HepG2 (cell line): ENCODE results near the gene MAP2K7. TPM values are rescaled to one million over a fixed set of nuclear protein-coding genes. Genes with fewer than 3 reads are reported as not detected.
A peak's percentile ranks its signal among the peaks of the same experiment; 100 is the strongest.

ENCODE experiments used
- FOXK2 ChIP-seq: fragments of 450-650 bp; IDR thresholded peaks from 2 replicates; pipeline ENCODE4 v1.6.1; 2016
- HMGA1 ChIP-seq: sonication (generic); formaldehyde crosslinking; conservative IDR thresholded peaks from 2 replicates; pipeline ENCODE4 v1.4.0; 2020; ENCODE audit warnings: missing genetic modification reagents
- KAT8 ChIP-seq: IDR thresholded peaks from 2 replicates; pipeline ENCODE4 v1.6.1; 2016; ENCODE audit warnings: missing genetic modification reagents, missing compliant biosample characterization
- PHF20 ChIP-seq: sonication (generic); formaldehyde crosslinking; IDR thresholded peaks from 2 replicates; pipeline ENCODE4 v1.5.0; 2020; ENCODE audit warnings: mild to moderate bottlenecking, missing genetic modification reagents
- SALL1 ChIP-seq: sonication (generic); formaldehyde crosslinking; IDR thresholded peaks from 2 replicates; pipeline ENCODE4 v1.8.0; 2022; ENCODE audit warnings: mild to moderate bottlenecking, missing genetic modification reagents
- SMAD9 ChIP-seq: sonication (generic); formaldehyde crosslinking; IDR thresholded peaks from 2 replicates; pipeline ENCODE4 v1.5.1; 2020; ENCODE audit warnings: mild to moderate bottlenecking, missing genetic modification reagents
- TCF12 ChIP-seq, 2 experiments: fragments of 450-650 bp in 1 of 2; sonication (generic) in 1 of 2; formaldehyde crosslinking in 1 of 2; IDR thresholded peaks; 2 replicates each; pipeline versions ENCODE4 v1.6.1 to v1.8.0; 2017 to 2022; ENCODE audit warnings: antibody characterized with exemption in 1 of 2, mild to moderate bottlenecking in 1 of 2, missing genetic modification reagents in 1 of 2, moderate library complexity in 1 of 2
- THAP11 ChIP-seq: IDR thresholded peaks from 2 replicates; pipeline ENCODE4 v1.6.1; 2016; ENCODE audit warnings: missing biosample characterization, missing genetic modification reagents
- ZBTB7A ChIP-seq: sonication (generic); formaldehyde crosslinking; IDR thresholded peaks from 2 replicates; pipeline ENCODE4 v1.8.0; 2022; ENCODE audit warnings: mild to moderate bottlenecking, missing genetic modification reagents
- ZHX2 ChIP-seq, 2 experiments: sonication (generic) in 1 of 2; formaldehyde crosslinking in 1 of 2; IDR thresholded peaks; 2 replicates each; pipeline versions ENCODE4 v1.6.1 to v1.9.0; 2014 to 2022; ENCODE audit warnings: antibody characterized with exemption in 1 of 2, borderline replicate concordance in 1 of 2, inconsistent platforms in 1 of 2, low read depth in 1 of 2, missing genetic modification reagents in 1 of 2
- ZMAT3 ChIP-seq: sonication (generic); formaldehyde crosslinking; conservative IDR thresholded peaks from 2 replicates; pipeline ENCODE4 v1.7.0; 2021; ENCODE audit warnings: missing genetic modification reagents
- ZNF136 ChIP-seq: sonication (generic); formaldehyde crosslinking; IDR thresholded peaks from 2 replicates; pipeline ENCODE4 v1.8.1; 2022; ENCODE audit warnings: low read depth, mild to moderate bottlenecking, moderate library complexity, missing genetic modification reagents
- ZNF205 ChIP-seq: IDR thresholded peaks from 2 replicates; pipeline ENCODE4 v1.6.1; 2018; ENCODE audit warnings: missing biosample characterization, missing genetic modification reagents
- ZNF335 ChIP-seq: sonication (generic); formaldehyde crosslinking; IDR thresholded peaks from 2 replicates; pipeline ENCODE4 v1.4.0; 2020; ENCODE audit warnings: missing genetic modification reagents
- ZNF382 ChIP-seq: sonication (generic); formaldehyde crosslinking; IDR thresholded peaks from 2 replicates; pipeline ENCODE4 v1.5.0; 2020; ENCODE audit warnings: missing genetic modification reagents, mild to moderate bottlenecking, borderline replicate concordance
- ZNF441 ChIP-seq: sonication (generic); formaldehyde crosslinking; IDR thresholded peaks from 2 replicates; pipeline ENCODE4 v1.7.0; 2021; ENCODE audit warnings: missing genetic modification reagents, borderline replicate concordance
- ZNF496 ChIP-seq: sonication (generic); formaldehyde crosslinking; IDR thresholded peaks from 2 replicates; pipeline ENCODE4 v1.8.1; 2023; ENCODE audit warnings: mild to moderate bottlenecking, moderate library complexity, missing genetic modification reagents; ENCODE audit not compliant: insufficient replicate concordance
- ZNF607 ChIP-seq: sonication (generic); formaldehyde crosslinking; IDR thresholded peaks from 2 replicates; pipeline ENCODE4 v1.5.1; 2020; ENCODE audit warnings: missing genetic modification reagents, mild to moderate bottlenecking, borderline replicate concordance
- ZNF740 ChIP-seq: sonication (generic); formaldehyde crosslinking; IDR thresholded peaks from 2 replicates; pipeline ENCODE4 v1.4.0; 2020; ENCODE audit warnings: missing genetic modification reagents
- ZNF883 ChIP-seq: sonication (generic); formaldehyde crosslinking; IDR thresholded peaks from 2 replicates; pipeline ENCODE4 v1.5.1; 2020; ENCODE audit warnings: mild to moderate bottlenecking, missing genetic modification reagents; ENCODE audit errors: not compliant biosample characterization
- polyA plus RNA-seq, 8 experiments: library from polyadenylated mRNA; depleted of rRNA in 3 of 8; stranded (reverse) in 7 of 8; unstranded in 1 of 8; fragments of >200 nt; fragmentation: Illumina TruSeq in 4 of 8; extraction: Trizol in 4 of 8; gene quantifications; 2 replicates each; pipeline versions ENCODE4 v1.2.1 to v1.2.3, GENCODE V29; 2011 to 2016; ENCODE audit warnings: low read depth in 4 of 8, missing spikeins in 1 of 8, mixed read lengths in 1 of 8; ENCODE audit not compliant: insufficient read depth in 1 of 8
- total RNA-seq, 5 experiments: library from RNA; depleted of rRNA; stranded (reverse); fragments of >200 nt; fragmentation: Illumina TruSeq; extraction: Trizol; gene quantifications; 2 replicates each; pipeline ENCODE4 v1.2.3, GENCODE V29; 2016; ENCODE audit warnings: low read depth in 1 of 5
- TF ChIP-seq, protein P1 (sequence below), 2 experiments: sonication (generic) in 1 of 2; formaldehyde crosslinking in 1 of 2; IDR thresholded peaks; 2 replicates each; pipeline versions ENCODE4 v1.4.0 to v1.6.1; 2018 to 2020; ENCODE audit warnings: missing genetic modification reagents in 2 of 2, borderline replicate concordance in 1 of 2, low read depth in 1 of 2, mild to moderate bottlenecking in 1 of 2, missing biosample characterization in 1 of 2

MAP2K7 gene
- total and polyA plus RNA-seq, 2 of the 13 experiments (the other 11 are each of a cell fraction or from before 2014, with no cell fraction given): 9.0 to 10.8 TPM

GRCh38 chr19:7888145-7888825 is 15.4 kb upstream of the MAP2K7 start, which contains the start of gene LRRC8E (continued):
- TF ChIP-seq ZNF740 (CRISPR knock-in tag) (peak; percentile 71; the same call in 1 of the 2 replicates), HMGA1 (CRISPR knock-in tag) (no peak), TCF12 (IDR thresholded peaks at IDR 0.05) (no peak), TCF12 (CRISPR knock-in tag; IDR thresholded peaks at IDR 0.05) (no peak), ZNF335 (CRISPR knock-in tag) (peak; percentile 21; the same call in 1 of the 2 replicates), FOXK2 (no peak), KAT8 (CRISPR knock-in tag) (peak; percentile 37; the same call in 1 of the 2 replicates), ZNF441 (CRISPR knock-in tag) (peak; percentile 87), ZNF883 (CRISPR knock-in tag) (peak; percentile 54), ZHX2 (IDR thresholded peaks at IDR 0.05; ENCODE audit: low read depth) (no peak), ZHX2 (CRISPR knock-in tag; IDR thresholded peaks at IDR 0.05; ENCODE audit: borderline replicate concordance) (peak; percentile 40; the same call in 1 of the 2 replicates), SALL1 (CRISPR knock-in tag) (peak; percentile 49; the same call in 1 of the 2 replicates), SMAD9 (no peak), ZNF382 (no peak), ZNF607 (CRISPR knock-in tag) (peak; percentile 55; the same call in 1 of the 2 replicates), ZNF496 (CRISPR knock-in tag) (no peak), ZBTB7A (no peak), PHF20 (CRISPR knock-in tag) (0 out of 2 replicates have a peak, but pooled peaks have one; percentile 31), ZMAT3 (CRISPR knock-in tag) (peak; percentile 63; the same call in 1 of the 2 replicates), ZNF136 (CRISPR knock-in tag) (no peak), THAP11 (CRISPR knock-in tag) (0 out of 2 replicates have a peak, but pooled peaks have one; percentile 21), ZNF205 (CRISPR knock-in tag) (peak; percentile 49; the same call in 1 of the 2 replicates)
- TF ChIP-seq, protein P1, sequence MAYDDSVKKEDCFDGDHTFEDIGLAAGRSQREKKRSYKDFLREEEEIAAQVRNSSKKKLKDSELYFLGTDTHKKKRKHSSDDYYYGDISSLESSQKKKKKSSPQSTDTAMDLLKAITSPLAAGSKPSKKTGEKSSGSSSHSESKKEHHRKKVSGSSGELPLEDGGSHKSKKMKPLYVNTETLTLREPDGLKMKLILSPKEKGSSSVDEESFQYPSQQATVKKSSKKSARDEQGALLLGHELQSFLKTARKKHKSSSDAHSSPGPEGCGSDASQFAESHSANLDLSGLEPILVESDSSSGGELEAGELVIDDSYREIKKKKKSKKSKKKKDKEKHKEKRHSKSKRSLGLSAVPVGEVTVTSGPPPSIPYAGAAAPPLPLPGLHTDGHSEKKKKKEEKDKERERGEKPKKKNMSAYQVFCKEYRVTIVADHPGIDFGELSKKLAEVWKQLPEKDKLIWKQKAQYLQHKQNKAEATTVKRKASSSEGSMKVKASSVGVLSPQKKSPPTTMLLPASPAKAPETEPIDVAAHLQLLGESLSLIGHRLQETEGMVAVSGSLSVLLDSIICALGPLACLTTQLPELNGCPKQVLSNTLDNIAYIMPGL (CRISPR knock-in tag; IDR thresholded peaks at IDR 0.05; ENCODE audit: borderline replicate concordance in 1 of 2, low read depth in 1 of 2): peak; percentile 20 to 63; a peak in 2 of 4 replicates
